Right lobe of liver (tissue), 6 donors: ENCODE measurements around the gene PIEZO2. TPM values are rescaled to one million over a fixed set of nuclear protein-coding genes. Genes with fewer than 3 reads are reported as not detected.

ENCODE experiments used
- ATAC-seq, 4 donors: fragments of 200-7000 bp; cut with Tn5 transposase; one replicate each; pipeline ENCODE4 v1.9.1; 2020; ENCODE audit warnings: mild to moderate bottlenecking in 4 of 4, moderate library complexity in 4 of 4
- DNase-seq, 3 donors: peaks; one replicate each; pipeline ENCODE4 v3.0.0-alpha.2; 2020
- H3K27ac ChIP-seq, 3 donors: fragments of 200-600 bp; one replicate each; pipeline ENCODE4 v1.8.0; 2022
- H3K27me3 ChIP-seq, 2 donors: fragments of 200-600 bp; one replicate each; pipeline ENCODE4 v1.8.0; 2022
- H3K36me3 ChIP-seq, 4 donors: fragments of 200-600 bp; sonication (generic) in 1 of 4; one replicate each; pipeline versions ENCODE4 v1.5.1 to v1.8.0; 2017 to 2022; ENCODE audit warnings: control low read depth in 1 of 4
- H3K4me1 ChIP-seq, 4 donors: fragments of 200-600 bp; sonication (generic) in 1 of 4; one replicate each; pipeline versions ENCODE4 v1.5.1 to v1.8.0; 2017 to 2022; ENCODE audit warnings: control low read depth in 1 of 4
- H3K4me3 ChIP-seq, 3 donors: fragments of 200-600 bp; one replicate each; pipeline ENCODE4 v1.8.0; 2022
- H3K9me3 ChIP-seq, 4 donors: fragments of 200-600 bp; sonication (generic) in 1 of 4; one replicate each; pipeline versions ENCODE4 v1.5.1 to v1.8.0; 2017 to 2022; ENCODE audit warnings: control low read depth in 1 of 4
- POLR2A ChIP-seq: fragments of 450-650 bp; IDR thresholded peaks from one replicate; pipeline ENCODE4 v1.6.1; 2017; ENCODE audit warnings: antibody characterized with exemption, mild to moderate bottlenecking
- WGBS: methylation state at CpG from one replicate; pipeline ENCODE4 v1.1.6; 2018; ENCODE audit warnings: low coverage, low lambda C conversion rate; ENCODE audit not compliant: insufficient coverage; ENCODE audit errors: missing lambda C conversion rate; 5-methylcytosine and 5-hydroxymethylcytosine counted together
- intact Hi-C, 2 donors: fragments of 100-400 bp; cut with DNase I; formaldehyde crosslinking; loops; one replicate each; pipeline versions ENCODE4 v1.11.2 to v1.14.1; 2022
- total RNA-seq, 6 experiments: library from RNA; depleted of rRNA in 2 of 6; stranded (reverse); fragments of >200 nt in 2 of 6; fragmentation: NEBNext Ultra II Directional in 3 of 6; extraction: Animal tissue kit (Norgen Biotek cat#: 25700) in 3 of 6; gene quantifications; one replicate each; pipeline versions ENCODE4 v1.1.0 to v1.2.4, GENCODE V29; 2016 to 2023
- TF ChIP-seq, protein P1 (sequence below), 4 donors: fragments of 200-600 bp in 3 of 4; fragments of 450-650 bp in 1 of 4; IDR thresholded peaks; one replicate each; pipeline versions ENCODE4 v1.5.1 to v1.8.0; 2016 to 2022; ENCODE audit warnings: antibody characterized with exemption in 4 of 4, mild to moderate bottlenecking in 2 of 4
- donor health status: DM: no; HTN: yes; CAD: no.
- donor health status: DM: no; HTN: no; CAD: no.
- donor health status: DM: no; HTN: no; CAD: no.
- donor health status: DM: no; HTN: yes; CAD: no.
- donor health status: DM: no; HTN: yes; CAD: no.

The PIEZO2 gene
- total RNA-seq, 6 experiments from 2014 or later, result 6.6 to 16.9 (median 10.1) TPM

DNA sequence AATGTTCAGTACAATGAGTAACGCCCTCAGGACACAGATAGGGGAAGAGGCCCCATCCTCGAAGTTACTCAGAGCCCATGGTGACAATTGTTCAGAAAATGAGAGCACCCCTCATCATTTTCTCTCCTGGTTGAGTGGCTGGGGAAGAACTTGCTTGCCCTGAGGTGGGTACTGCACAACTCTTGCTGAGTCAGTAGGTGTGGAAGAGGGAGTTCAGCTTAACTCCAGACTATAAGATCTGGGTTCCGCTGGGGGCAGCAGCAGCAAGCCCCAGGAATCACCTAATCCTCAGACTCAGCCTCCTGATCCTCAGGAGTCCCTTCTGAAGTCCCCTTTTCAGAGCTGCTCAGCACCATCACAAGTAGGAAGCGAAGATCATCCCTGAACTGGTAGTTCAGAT lies 123.7 kb downstream of the PIEZO2 start:
- WGBS, result 53% methylated on average over 3 of the region's 4 CpGs
- Histone ChIP-seq H3K27ac (no peak overlapping the region), H3K9me3 (no peaks in the 10 kb centered on the region), H3K27me3 (no peaks in the 10 kb centered on the region), H3K36me3 (no peaks in the 10 kb centered on the region), H3K4me3 (no peak overlapping the region), H3K4me1 (peaks cover 0 to 5% (median 0%) of the 10 kb centered on the region in 4 donors)
- intact Hi-C loops, result no loop called here
- no peak for TF ChIP-seq POLR2A
- TF ChIP-seq, protein P1, sequence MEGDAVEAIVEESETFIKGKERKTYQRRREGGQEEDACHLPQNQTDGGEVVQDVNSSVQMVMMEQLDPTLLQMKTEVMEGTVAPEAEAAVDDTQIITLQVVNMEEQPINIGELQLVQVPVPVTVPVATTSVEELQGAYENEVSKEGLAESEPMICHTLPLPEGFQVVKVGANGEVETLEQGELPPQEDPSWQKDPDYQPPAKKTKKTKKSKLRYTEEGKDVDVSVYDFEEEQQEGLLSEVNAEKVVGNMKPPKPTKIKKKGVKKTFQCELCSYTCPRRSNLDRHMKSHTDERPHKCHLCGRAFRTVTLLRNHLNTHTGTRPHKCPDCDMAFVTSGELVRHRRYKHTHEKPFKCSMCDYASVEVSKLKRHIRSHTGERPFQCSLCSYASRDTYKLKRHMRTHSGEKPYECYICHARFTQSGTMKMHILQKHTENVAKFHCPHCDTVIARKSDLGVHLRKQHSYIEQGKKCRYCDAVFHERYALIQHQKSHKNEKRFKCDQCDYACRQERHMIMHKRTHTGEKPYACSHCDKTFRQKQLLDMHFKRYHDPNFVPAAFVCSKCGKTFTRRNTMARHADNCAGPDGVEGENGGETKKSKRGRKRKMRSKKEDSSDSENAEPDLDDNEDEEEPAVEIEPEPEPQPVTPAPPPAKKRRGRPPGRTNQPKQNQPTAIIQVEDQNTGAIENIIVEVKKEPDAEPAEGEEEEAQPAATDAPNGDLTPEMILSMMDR (IDR thresholded peaks at IDR 0.05), result no peak
- DNase-seq (no peak), ATAC-seq (no peak)

DNA sequence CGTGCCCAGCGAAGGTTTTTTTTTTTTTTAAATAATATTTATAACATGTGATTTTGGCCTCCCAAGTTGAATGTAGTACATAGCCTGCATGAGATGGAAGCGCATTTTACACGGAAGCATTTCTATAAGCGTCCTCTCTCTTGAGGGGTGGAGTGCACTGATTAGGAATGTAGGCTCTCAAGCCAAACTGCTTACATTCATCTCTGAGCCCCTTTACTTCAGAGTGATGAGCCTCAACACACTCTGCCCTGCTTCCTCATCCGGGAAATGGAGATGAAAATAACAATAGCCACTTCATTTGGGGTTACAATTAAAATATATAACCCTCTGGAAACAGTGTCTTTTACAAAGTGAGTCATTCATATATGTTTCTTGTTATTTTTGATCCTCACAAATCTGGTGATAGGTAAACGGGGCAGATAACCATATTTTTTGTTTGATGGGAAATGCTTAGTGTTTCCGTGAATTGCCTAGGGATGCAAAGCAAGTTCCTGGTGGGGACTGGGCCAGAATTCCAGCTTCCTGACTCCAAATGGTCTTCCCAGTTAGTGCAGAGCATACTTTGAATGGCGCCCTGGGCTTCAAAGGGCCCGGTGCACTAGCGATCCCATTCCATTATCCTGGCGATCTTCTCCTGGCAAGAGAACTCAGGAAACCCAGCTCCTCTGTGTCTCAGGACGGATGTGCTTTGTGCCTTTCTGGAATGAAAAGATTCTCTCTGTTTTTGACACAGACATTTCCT lies 124.3 kb downstream of the PIEZO2 start:
- Histone ChIP-seq H3K27ac (no peak overlapping the region), H3K9me3 (no peaks in the 10 kb centered on the region), H3K36me3 (no peaks in the 10 kb centered on the region), H3K4me1 (peaks cover 0 to 5% (median 0%) of the 10 kb centered on the region in 4 donors), H3K27me3 (no peaks in the 10 kb centered on the region), H3K4me3 (no peak overlapping the region)
- intact Hi-C loops, result no loop called here
- no peak for TF ChIP-seq POLR2A
- TF ChIP-seq, protein P1 (IDR thresholded peaks at IDR 0.05), result no peak
- WGBS, result 81% methylated on average over 13 of the region's 13 CpGs
- no peak for DNase-seq
- ATAC-seq, result peak; percentile 44 to 70 (median 51)

GRCh38 chr18:11021477-11021876 lies 127.9 kb downstream of the PIEZO2 start:
- H3K36me3 ChIP-seq, result no peaks in the 10 kb centered on the region
- H3K27me3 ChIP-seq, result no peaks in the 10 kb centered on the region
- H3K4me3 ChIP-seq, result no peak overlapping the region
- ATAC-seq (no peak), DNase-seq (no peak)
- intact Hi-C loops, result no loop called here
- H3K4me1 ChIP-seq, result no peaks in the 10 kb centered on the region
- no peak overlapping the region for H3K27ac ChIP-seq
- H3K9me3 ChIP-seq, result no peaks in the 10 kb centered on the region
- TF ChIP-seq POLR2A, result no peak
- TF ChIP-seq, protein P1 (IDR thresholded peaks at IDR 0.05), result no peak
- 99% methylated on average over 6 of the region's 8 CpGs for WGBS

GRCh38 chr18:11020877-11021414 lies 128.4 kb downstream of the PIEZO2 start:
- H3K4me3 ChIP-seq, result no peak overlapping the region
- H3K9me3 ChIP-seq, result no peaks in the 10 kb centered on the region
- H3K4me1 ChIP-seq, result no peaks in the 10 kb centered on the region
- no peak overlapping the region for H3K27ac ChIP-seq
- intact Hi-C loops, result no loop called here
- no peak for TF ChIP-seq POLR2A
- TF ChIP-seq, protein P1 (IDR thresholded peaks at IDR 0.05), result no peak
- WGBS, result 68% methylated on average over 5 of the region's 6 CpGs
- no peaks in the 10 kb centered on the region for H3K27me3 ChIP-seq
- H3K36me3 ChIP-seq, result no peaks in the 10 kb centered on the region
- peak in 1 of 4 donors; percentile 30 for ATAC-seq
- DNase-seq, result no peak
